Suprapubic skin (tissue), 4 donors: Measurements from ENCODE around the gene LTA.

Experiments used
- CTCF ChIP-seq, 2 donors: fragments of 200-600 bp in 1 of 2; fragments of 450-650 bp in 1 of 2; sonication (generic) in 1 of 2; IDR thresholded peaks; one replicate each; pipeline ENCODE4 v1.5.1; 2016 to 2019; ENCODE audit warnings: antibody characterized with exemption in 2 of 2, mild to moderate bottlenecking in 1 of 2, moderate library complexity in 1 of 2
- EP300 ChIP-seq: sonication (generic); formaldehyde crosslinking; IDR thresholded peaks from one replicate; pipeline ENCODE4 v1.6.1; 2017; ENCODE audit warnings: antibody characterized with exemption
- POLR2AphosphoS5 ChIP-seq, 3 donors: sonication (generic); formaldehyde crosslinking; IDR thresholded peaks; one replicate each; pipeline ENCODE4 v1.6.1; 2017; ENCODE audit warnings: antibody characterized with exemption in 3 of 3

- TF ChIP-seq CTCF (IDR thresholded peaks at IDR 0.05): no peak
- TF ChIP-seq POLR2AphosphoS5 (IDR thresholded peaks at IDR 0.05): no peak
- no peak for TF ChIP-seq EP300
Observed at GRCh38 chr6:31559958-31560696, 12.0 kb upstream of the LTA start.
